Measurements from ENCODE around the gene ERC1. TPM values are rescaled to one million over a fixed set of nuclear protein-coding genes. Genes with fewer than 3 reads are reported as not detected.

ERC1 gene
- total RNA-seq, 1 donor from 2014 or later = 54.2 TPM

GRCh38 chr12:1498199-1498740 lies 507.2 kb downstream of the ERC1 start:
- no peak for ATAC-seq

- ATAC-seq = no peak
Observed at GRCh38 chr12:1499351-1499750, 508.3 kb downstream of the ERC1 start.

GRCh38 chr12:1500095-1500801 lies 509.2 kb downstream of the ERC1 start:
- no peak for ATAC-seq

- ATAC-seq = no peak
Observed at GRCh38 chr12:1501001-1501400, 510.0 kb downstream of the ERC1 start.

- ATAC-seq = no peak
Observed at GRCh38 chr12:1501695-1502378, 510.8 kb downstream of the ERC1 start.

GRCh38 chr12:1502379-1502720 lies 511.3 kb downstream of the ERC1 start:
- no peak for ATAC-seq

GRCh38 chr12:1502831-1503230 lies 511.8 kb downstream of the ERC1 start:
- ATAC-seq = no peak

GRCh38 chr12:1503281-1503711 lies 512.3 kb downstream of the ERC1 start:
- no peak for ATAC-seq

GRCh38 chr12:1504304-1504894 lies 513.4 kb downstream of the ERC1 start:
- ATAC-seq = no peak

GRCh38 chr12:1504895-1505311 lies 513.9 kb downstream of the ERC1 start:
- no peak for ATAC-seq

- ATAC-seq = no peak
Observed at GRCh38 chr12:1505576-1505975, 514.6 kb downstream of the ERC1 start.

- no peak for ATAC-seq
Observed at GRCh38 chr12:1507308-1507707, 516.3 kb downstream of the ERC1 start.

GRCh38 chr12:1509413-1510052 lies 518.5 kb downstream of the ERC1 start:
- ATAC-seq = no peak

- ATAC-seq = no peak
Observed at GRCh38 chr12:1510056-1510812, 519.2 kb downstream of the ERC1 start.

GRCh38 chr12:1515010-1515409 lies 524.0 kb downstream of the ERC1 start:
- no peak for ATAC-seq

GRCh38 chr12:1515428-1515827 lies 524.4 kb downstream of the ERC1 start:
- ATAC-seq = no peak

- ATAC-seq = peak; percentile 40
Observed at GRCh38 chr12:1517007-1517406, 526.0 kb downstream of the ERC1 start.

GRCh38 chr12:1517734-1518525 lies 526.9 kb downstream of the ERC1 start:
- ATAC-seq = no peak

GRCh38 chr12:1518591-1519516 lies 527.8 kb downstream of the ERC1 start:
- peak; percentile 69 for ATAC-seq

GRCh38 chr12:1519642-1520041 lies 528.6 kb downstream of the ERC1 start:
- ATAC-seq = no peak

All from esophagus mucosa (tissue), 1 donor.